MM.1S (cell line): Measurements from ENCODE around the gene NME4.
A peak's percentile ranks its signal among the peaks of the same experiment; 100 is the strongest.

Experiments
- DNase-seq: peaks from one replicate; pipeline ENCODE4 v3.0.0-alpha.2; 2015
- H2AFZ ChIP-seq: fragments of 300-600 bp; sonication (generic); 2 replicates; pipeline ENCODE4 v1.6.0; 2016; ENCODE audit warnings: antibody characterized with exemption, low read length
- H3F3A ChIP-seq: fragments of 300-600 bp; sonication (generic); 2 replicates; pipeline ENCODE4 v1.6.1; 2016; ENCODE audit warnings: mild to moderate bottlenecking, antibody characterized with exemption, low read length, moderate library complexity, mixed read lengths; ENCODE audit not compliant: insufficient read depth
- H3K27ac ChIP-seq: fragments of 300-600 bp; sonication (generic); 2 replicates; pipeline ENCODE4 v1.5.1; 2016; ENCODE audit warnings: mild to moderate bottlenecking, low read length
- H3K27me3 ChIP-seq: fragments of 300-600 bp; sonication (generic); replicated peaks from 2 replicates; pipeline ENCODE4 v1.6.0; 2016; ENCODE audit warnings: low read length; ENCODE audit not compliant: insufficient read depth
- H3K36me3 ChIP-seq: fragments of 300-600 bp; sonication (generic); replicated peaks from 2 replicates; pipeline ENCODE4 v1.6.1; 2016; ENCODE audit warnings: mild to moderate bottlenecking, low read length, mixed read lengths; ENCODE audit not compliant: insufficient read depth
- H3K4me1 ChIP-seq: fragments of 300-600 bp; sonication (generic); 2 replicates; pipeline ENCODE4 v1.6.1; 2016; ENCODE audit warnings: low read length, mixed read lengths
- H3K4me2 ChIP-seq: fragments of 300-600 bp; sonication (generic); 2 replicates; pipeline ENCODE4 v1.6.0; 2016; ENCODE audit warnings: low read depth, low read length
- H3K4me3 ChIP-seq: fragments of 300-600 bp; sonication (generic); 2 replicates; pipeline ENCODE4 v1.5.1; 2016; ENCODE audit warnings: low read length, mixed read lengths
- H3K79me2 ChIP-seq: fragments of 300-600 bp; sonication (generic); 2 replicates; pipeline ENCODE4 v1.6.1; 2016; ENCODE audit warnings: mixed run types, low read length, mixed read lengths
- H3K9ac ChIP-seq: fragments of 300-600 bp; sonication (generic); 2 replicates; pipeline ENCODE4 v1.6.1; 2016; ENCODE audit warnings: low read length, mixed read lengths
- H3K9me2 ChIP-seq: fragments of 300-600 bp; sonication (generic); replicated peaks from 2 replicates; pipeline ENCODE4 v1.6.1; 2016; ENCODE audit warnings: mild to moderate bottlenecking, low read length, mixed read lengths; ENCODE audit not compliant: insufficient read depth
- H3K9me3 ChIP-seq: fragments of 300-600 bp; sonication (generic); replicated peaks from 2 replicates; pipeline ENCODE4 v1.6.1; 2016; ENCODE audit warnings: mild to moderate bottlenecking, low read length, mixed read lengths; ENCODE audit not compliant: insufficient read depth
- H4K20me1 ChIP-seq: fragments of 300-600 bp; sonication (generic); 2 replicates; pipeline ENCODE4 v1.6.1; 2016; ENCODE audit warnings: mild to moderate bottlenecking, low read length, moderate library complexity, mixed read lengths; ENCODE audit not compliant: insufficient read depth
- CTCF ChIP-seq: fragments of 300-600 bp; sonication (generic); IDR thresholded peaks from 2 replicates; pipeline ENCODE4 v1.5.1; 2016; ENCODE audit warnings: antibody characterized with exemption, low read length, mixed read lengths
- EZH2 ChIP-seq: fragments of 300-600 bp; sonication (generic); optimal IDR thresholded peaks from 2 replicates; pipeline ENCODE3; 2017; ENCODE audit warnings: low read depth, mild to moderate bottlenecking, antibody characterized with exemption, low read length, mixed read lengths
- EZH2phosphoT487 ChIP-seq: fragments of 300-600 bp; sonication (generic); IDR thresholded peaks from 2 replicates; pipeline ENCODE4 v1.6.1; 2018; ENCODE audit warnings: antibody characterized with exemption, low read length

The NME4 gene

GRCh38 chr16:370979-371514 is 26.0 kb upstream of the NME4 start:
- no peak for DNase-seq
- Histone ChIP-seq H3K9ac (no peak overlapping the region; the same call in 1 of the 2 replicates), H3K4me3 (0 out of 2 replicates have a peak overlapping the region, but pooled peaks have one; percentile 10), H3K9me2 (no peaks in the 10 kb centered on the region), H3K36me3 (no peaks in the 10 kb centered on the region), H3K79me2 (0 out of 2 replicates have a peak, but pooled peaks cover 6% of the 10 kb centered on the region), H4K20me1 (no peaks in the 10 kb centered on the region), H3K4me2 (peak overlapping the region; percentile 46), H2AFZ (peak overlapping the region; percentile 36), H3K27me3 (no peaks in the 10 kb centered on the region), H3K4me1 (peaks cover 5% of the 10 kb centered on the region; the same call in 1 of the 2 replicates), H3K9me3 (no peaks in the 10 kb centered on the region), H3K27ac (no peak overlapping the region), H3F3A (no peaks in the 10 kb centered on the region)
- no peak for TF ChIP-seq EZH2

- H3K9me2 ChIP-seq: no peaks in the 10 kb centered on the region
- H3K36me3 ChIP-seq: no peaks in the 10 kb centered on the region
- no peaks in the 10 kb centered on the region for H3K27me3 ChIP-seq
- H4K20me1 ChIP-seq: no peaks in the 10 kb centered on the region
- H3K4me2 ChIP-seq: no peak overlapping the region
- no peak for TF ChIP-seq CTCF
- TF ChIP-seq EZH2: no peak
- TF ChIP-seq EZH2phosphoT487: no peak
- H3K4me3 ChIP-seq: no peak overlapping the region
- H3K4me1 ChIP-seq: peaks cover 5% of the 10 kb centered on the region; the same call in 1 of the 2 replicates
- H3F3A ChIP-seq: no peaks in the 10 kb centered on the region
- DNase-seq: no peak
- no peak overlapping the region for H3K27ac ChIP-seq
- H2AFZ ChIP-seq: no peak overlapping the region
- no peak overlapping the region for H3K9ac ChIP-seq
- H3K79me2 ChIP-seq: 0 out of 2 replicates have a peak, but pooled peaks cover 6% of the 10 kb centered on the region
- no peaks in the 10 kb centered on the region for H3K9me3 ChIP-seq
These were observed 25.3 kb upstream of the NME4 start for GRCh38 chr16:371515-372301.

- no peak overlapping the region for H3K9ac ChIP-seq
- no peaks in the 10 kb centered on the region for H3F3A ChIP-seq
- no peaks in the 10 kb centered on the region for H4K20me1 ChIP-seq
- no peak overlapping the region for H3K4me3 ChIP-seq
- 0 out of 2 replicates have a peak, but pooled peaks cover 6% of the 10 kb centered on the region for H3K79me2 ChIP-seq
- H3K27ac ChIP-seq: no peak overlapping the region
- H3K4me2 ChIP-seq: no peak overlapping the region
- no peaks in the 10 kb centered on the region for H3K9me2 ChIP-seq
- no peak for DNase-seq
- H3K4me1 ChIP-seq: peaks cover 5% of the 10 kb centered on the region; the same call in 1 of the 2 replicates
- H2AFZ ChIP-seq: no peak overlapping the region
- H3K27me3 ChIP-seq: no peaks in the 10 kb centered on the region
- no peak for TF ChIP-seq CTCF
- no peak for TF ChIP-seq EZH2phosphoT487
- TF ChIP-seq EZH2: no peak
- no peaks in the 10 kb centered on the region for H3K36me3 ChIP-seq
- H3K9me3 ChIP-seq: no peaks in the 10 kb centered on the region
These were observed 24.6 kb upstream of the NME4 start for GRCh38 chr16:372302-372983.
